ENCODE results near the gene RASGRF2.
A peak's percentile ranks its signal among the peaks of the same experiment; 100 is the strongest.

Gene RASGRF2

GRCh38 chr5:80961376-80962281 lies 1.5 kb downstream of the RASGRF2 start:
- ChIA-PET POLR2A (no interaction called here), CTCF (no interaction called here)
- peak overlapping the region; percentile 56 for H3K4me3 ChIP-seq (ENCODE audit: low read depth, low read length)
- no peak for DNase-seq (ENCODE audit: low read depth, low spot score)
- TF ChIP-seq CTCF (IDR thresholded peaks at IDR 0.05; ENCODE audit: insufficient read depth, low read length, missing control alignments): no peak

- H3K4me3 ChIP-seq (ENCODE audit: low read depth, low read length): no peak overlapping the region
- ChIA-PET POLR2A (no interaction called here), CTCF (no interaction called here)
- TF ChIP-seq CTCF (IDR thresholded peaks at IDR 0.05; ENCODE audit: insufficient read depth, low read length, missing control alignments): no peak
- no peak for DNase-seq (ENCODE audit: low read depth, low spot score)
These were observed 2.7 kb downstream of the RASGRF2 start for GRCh38 chr5:80962630-80963520.

GRCh38 chr5:80963521-80963895 lies 3.3 kb downstream of the RASGRF2 start:
- DNase-seq (ENCODE audit: low read depth, low spot score): no peak
- no peak for TF ChIP-seq CTCF (IDR thresholded peaks at IDR 0.05; ENCODE audit: insufficient read depth, low read length, missing control alignments)
- POLR2A ChIA-PET: no interaction called here
- CTCF ChIA-PET: no interaction called here
- no peak overlapping the region for H3K4me3 ChIP-seq (ENCODE audit: low read depth, low read length)

- POLR2A ChIA-PET: no interaction called here
These were observed 3.9 kb downstream of the RASGRF2 start for GRCh38 chr5:80963966-80964481.

GRCh38 chr5:80964491-80964890 lies 4.3 kb downstream of the RASGRF2 start:
- no peak for TF ChIP-seq CTCF (IDR thresholded peaks at IDR 0.05; ENCODE audit: insufficient read depth, low read length, missing control alignments)
- ChIA-PET CTCF (no interaction called here), POLR2A (no interaction called here)
- H3K4me3 ChIP-seq (ENCODE audit: low read depth, low read length): no peak overlapping the region
- no peak for DNase-seq (ENCODE audit: low read depth, low spot score)

More at GRCh38 chr5:80963966-80964481, 3.9 kb downstream of the RASGRF2 start:
- no peak overlapping the region for H3K4me3 ChIP-seq (ENCODE audit: low read depth, low read length)
- no peak for TF ChIP-seq CTCF (IDR thresholded peaks at IDR 0.05; ENCODE audit: insufficient read depth, low read length, missing control alignments)
- CTCF ChIA-PET: no interaction called here
- peak; percentile 26 for DNase-seq (ENCODE audit: low read depth, low spot score)

GRCh38 chr5:80964919-80965318 lies 4.8 kb downstream of the RASGRF2 start:
- CTCF ChIA-PET: no interaction called here

More at GRCh38 chr5:80964919-80965318, 4.8 kb downstream of the RASGRF2 start:
- no peak for TF ChIP-seq CTCF (IDR thresholded peaks at IDR 0.05; ENCODE audit: insufficient read depth, low read length, missing control alignments)
- no peak overlapping the region for H3K4me3 ChIP-seq (ENCODE audit: low read depth, low read length)
- DNase-seq (ENCODE audit: low read depth, low spot score): no peak
- POLR2A ChIA-PET: no interaction called here

Measured in AG04449 (cell line).